NCI-H2196 (cell line): Measurements from ENCODE around the gene CCM2L.

Experiments used
- DNase-seq: peaks from one replicate; lab custom pipeline; 2025; ENCODE audit not compliant: unreplicated experiment; lab: John Stamatoyannopoulos, UW

CCM2L gene

DNA sequence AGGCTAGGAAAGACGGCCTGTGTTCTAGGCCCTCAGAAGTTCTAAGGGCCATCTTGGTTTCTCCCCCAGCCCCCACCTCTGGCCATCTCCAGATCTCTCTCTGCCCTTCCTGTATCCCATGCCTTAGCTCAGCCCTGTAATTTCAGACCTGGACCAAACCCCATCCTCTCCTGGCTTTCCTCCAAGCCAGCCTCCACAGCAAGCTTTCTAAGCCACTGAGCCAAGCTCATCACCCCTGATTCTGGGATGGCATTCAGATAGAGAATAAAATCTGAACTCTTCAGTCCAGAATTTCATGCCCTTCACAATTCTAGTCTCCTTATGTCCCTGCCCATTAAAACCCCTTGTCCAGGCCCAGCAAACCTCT, 18.9 kb upstream of the CCM2L start:
- DNase-seq, result no peak

DNA sequence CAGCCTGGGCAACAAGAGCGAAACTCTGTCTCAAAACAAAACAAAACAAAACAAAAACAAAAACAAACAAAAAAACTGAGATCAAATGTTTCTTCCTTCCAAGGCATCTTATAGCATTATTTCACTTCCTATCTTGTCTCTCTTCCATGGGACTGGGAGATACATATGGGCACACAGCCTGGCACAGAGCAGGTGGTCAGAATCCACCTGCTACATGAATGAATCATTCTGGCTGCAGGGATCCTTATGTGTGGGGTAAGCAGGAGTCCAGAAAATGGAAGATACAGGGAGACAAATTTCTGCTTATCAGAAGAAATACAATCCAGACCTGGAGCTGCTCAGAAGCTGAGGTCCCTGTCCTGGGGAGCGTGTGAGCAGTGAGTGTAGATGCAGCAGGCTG, 18.2 kb upstream of the CCM2L start:
- no peak for DNase-seq

DNA sequence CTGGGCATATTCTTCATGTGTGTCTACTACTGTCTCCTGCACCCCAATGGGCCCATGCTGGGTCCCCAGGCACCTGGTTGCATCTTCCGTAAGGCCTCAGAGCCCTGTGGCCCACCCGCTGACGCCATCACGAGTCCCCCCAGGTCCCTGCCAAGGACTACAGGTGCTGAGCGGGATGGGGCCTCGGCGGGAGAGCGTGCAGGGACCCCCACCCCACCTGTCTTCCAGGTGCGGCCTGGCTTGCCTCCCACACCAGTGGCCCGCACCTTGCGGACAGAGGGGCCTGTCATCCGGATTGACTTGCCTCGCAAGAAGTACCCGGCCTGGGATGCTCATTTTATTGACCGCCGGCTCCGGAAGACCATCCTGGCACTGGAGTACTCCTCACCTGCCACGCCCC, 13.2 kb upstream of the CCM2L start:
- DNase-seq, result no peak

DNA sequence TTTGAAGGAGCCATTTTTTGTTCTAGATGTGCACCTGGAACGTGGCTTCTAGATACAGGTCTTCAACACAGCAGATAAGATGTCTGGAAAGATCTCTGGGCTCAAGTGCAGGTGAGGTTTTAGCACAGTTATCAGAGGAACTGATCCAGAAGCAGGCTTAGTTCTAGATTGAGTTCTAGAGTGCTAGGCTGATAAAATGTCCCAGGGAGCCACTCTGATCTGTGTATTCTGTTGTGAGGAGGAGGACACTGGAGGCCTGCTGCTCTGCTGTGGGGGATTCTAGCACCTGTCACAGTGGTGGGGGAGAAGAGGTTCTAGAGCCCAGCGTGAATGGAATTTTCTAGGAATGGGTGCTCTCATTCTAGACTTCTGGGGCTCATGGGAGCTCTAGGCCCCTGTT, 12.0 kb upstream of the CCM2L start:
- no peak for DNase-seq

DNA sequence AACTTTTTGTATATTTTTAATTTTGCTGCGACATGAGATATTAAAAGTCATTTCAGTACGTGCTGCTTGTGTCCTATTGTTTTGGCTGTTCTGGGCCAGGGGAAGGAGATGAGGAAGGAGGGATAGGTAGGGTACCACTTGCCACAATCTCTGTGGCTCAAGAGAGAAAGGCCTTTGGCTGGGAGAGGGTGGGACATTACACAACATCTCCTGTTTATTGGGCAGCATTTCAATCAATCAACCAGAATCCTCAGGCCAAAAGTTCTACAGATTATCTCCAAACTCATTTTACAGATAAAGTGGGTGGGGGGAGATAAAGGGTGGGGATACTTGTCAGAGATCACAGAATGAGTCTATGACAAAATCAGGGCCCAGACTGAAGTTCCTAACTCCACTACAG, 6.9 kb upstream of the CCM2L start:
- DNase-seq, result no peak

DNA sequence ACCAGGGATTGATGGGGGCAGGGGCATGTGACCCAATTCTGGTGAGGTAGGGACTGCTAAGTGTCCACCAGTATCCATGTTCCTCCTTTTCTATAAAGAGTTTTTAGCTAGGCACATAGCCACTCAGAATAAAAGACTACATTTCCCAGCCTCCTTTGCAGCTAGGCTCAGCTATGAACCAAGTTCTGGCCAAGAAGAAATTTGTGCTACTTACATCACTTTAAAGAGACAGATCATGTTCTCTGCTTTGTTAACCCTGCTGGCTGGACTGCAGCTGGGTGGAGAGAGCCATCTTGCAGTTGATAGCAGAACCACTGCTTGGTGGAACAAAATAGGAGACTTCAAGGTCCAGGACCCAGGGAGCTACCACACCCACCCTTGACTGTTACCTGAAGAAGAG, 5.3 kb upstream of the CCM2L start:
- no peak for DNase-seq

DNA sequence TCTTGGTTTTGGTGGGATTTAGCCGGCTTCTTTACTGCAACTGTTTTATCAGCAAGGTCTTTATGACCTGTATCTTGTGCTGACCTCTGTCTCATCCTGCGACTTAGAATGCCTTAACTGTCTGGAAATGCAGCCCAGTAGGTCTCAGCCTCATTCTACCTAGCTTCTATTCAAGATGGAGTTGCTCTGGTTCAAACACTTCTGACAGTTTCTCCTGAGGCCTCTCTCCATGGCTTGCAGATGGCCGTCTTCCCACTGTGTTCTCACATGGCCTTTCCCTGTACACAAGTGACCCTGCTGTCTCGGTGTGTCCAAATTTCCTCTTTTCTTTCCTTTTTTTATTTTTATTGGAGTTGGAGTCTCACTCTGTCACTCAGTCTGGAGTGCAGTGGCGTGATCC, 4.2 kb upstream of the CCM2L start:
- DNase-seq, result no peak

DNA sequence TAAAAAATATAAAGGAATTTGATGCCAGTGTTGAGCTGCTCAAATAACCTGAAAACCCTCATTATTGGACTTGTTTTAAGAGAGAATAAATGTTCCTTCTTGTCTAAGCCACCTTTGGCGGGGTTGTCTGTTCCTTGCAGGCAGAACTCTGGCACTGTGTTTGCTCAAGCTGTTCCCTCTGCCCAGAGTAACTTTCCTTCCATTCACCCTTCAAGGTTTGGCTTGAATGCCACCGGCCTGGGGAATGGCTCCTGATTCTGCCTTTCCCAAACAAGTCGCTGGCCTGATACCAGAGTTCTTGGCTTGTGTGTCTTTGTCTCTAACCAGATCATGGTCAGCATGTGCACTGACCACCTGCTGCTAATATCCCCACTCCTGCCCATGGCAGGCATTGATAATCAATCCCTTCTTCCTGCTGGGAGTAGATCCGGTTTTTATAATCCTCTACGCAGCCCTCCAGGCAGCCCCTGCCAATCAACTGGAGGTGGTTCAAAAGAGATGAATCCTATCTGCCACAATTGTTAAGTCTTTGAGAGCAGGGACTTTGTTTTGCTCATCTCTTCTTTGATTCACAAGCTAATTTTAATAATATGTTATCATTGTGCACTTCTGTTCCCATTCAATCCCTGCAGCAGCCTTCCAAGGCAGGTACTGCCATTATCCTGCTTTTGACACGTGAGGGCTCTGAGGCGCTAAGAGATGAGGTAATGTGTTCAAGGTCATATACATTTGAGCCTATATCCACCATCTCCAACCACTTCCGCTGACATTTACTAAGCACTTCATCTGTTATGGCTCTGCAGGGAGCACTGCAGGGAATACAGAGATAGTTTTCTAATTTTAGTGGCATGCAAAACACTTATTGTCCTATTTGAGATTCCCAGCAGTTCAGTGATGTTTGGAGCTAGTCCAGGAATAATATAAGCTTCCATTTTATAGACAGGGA, 3.1 kb upstream of the CCM2L start:
- no peak for DNase-seq

DNA sequence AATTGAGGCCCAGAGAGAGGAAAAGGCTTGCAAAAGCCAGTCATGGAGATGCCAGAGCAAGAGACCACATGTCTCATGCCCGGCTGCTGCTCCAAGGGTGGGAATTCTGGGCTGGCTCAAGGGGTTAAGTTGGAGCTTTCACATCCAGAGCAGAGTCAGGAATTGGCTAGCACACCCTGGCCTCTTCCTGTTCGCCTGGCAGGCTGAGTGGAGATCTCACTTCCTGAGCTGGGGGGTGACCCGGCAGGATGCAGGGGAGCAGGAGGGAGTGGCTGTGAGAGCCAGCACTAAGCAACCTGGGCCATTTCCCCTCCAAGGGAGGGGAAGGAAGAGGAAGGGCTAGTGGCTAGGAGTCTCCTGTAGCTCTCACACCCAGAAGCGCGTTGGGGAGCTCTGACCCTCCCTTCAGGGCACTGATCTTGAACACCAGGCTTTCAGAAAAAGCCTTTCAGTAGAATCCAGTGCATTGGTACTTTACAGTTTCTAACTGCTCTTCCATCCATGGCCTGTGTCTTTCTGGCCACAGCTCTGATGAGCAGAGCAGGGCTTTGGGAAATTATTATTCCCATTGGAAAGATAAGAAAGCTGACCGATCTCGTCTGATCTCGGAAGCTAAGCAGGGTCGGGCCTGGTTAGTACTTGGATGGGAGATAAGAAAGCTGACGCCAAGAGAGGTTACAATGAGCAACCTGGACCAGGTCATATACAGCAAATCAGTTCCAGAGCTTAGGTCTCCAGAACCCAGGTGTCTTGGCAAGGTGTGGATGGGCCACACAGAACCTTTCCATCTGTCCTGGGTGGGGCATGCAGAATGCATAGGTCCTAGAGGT, 2.2 kb upstream of the CCM2L start:
- no peak for DNase-seq

DNA sequence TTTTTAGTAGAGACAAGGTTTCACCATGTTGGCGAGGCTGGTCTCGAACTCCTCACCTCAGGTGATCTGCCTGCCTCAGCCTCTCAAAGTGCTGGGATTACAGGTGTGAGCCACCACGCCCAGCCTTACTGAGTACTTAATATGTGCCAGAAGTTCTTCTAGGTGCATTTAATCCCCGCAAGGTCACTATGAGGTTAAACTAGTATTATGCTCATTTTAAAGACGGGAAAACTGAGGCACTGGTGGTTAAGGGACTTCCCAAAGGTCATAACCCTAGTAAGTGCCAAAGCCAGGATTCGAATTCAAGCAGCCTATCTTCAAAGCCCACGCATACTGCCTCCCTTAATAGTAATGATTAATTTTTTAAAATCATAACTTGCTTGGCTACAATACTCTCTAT, 674 bp upstream of the CCM2L start:
- DNase-seq, result no peak

DNA sequence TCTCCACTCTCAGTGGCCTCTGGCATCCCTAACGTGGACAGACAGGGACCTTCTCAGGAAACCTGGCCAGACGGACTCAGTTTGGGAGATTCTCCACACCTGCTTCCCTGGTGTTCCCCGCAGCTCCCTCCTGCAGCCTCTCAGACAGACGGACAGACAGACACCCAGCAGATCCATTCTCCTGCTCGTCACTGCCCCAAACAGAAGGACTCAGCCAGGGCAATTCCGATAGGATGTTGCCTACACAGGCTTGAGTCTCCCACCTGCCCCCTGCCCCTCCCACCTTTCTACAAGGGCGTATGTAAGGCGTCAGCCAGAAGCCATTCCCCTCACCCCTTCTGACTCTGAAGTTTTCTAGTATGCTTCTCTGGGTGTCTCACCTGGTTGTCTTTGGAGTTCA, 428 bp downstream of the CCM2L start:
- no peak for DNase-seq

DNA sequence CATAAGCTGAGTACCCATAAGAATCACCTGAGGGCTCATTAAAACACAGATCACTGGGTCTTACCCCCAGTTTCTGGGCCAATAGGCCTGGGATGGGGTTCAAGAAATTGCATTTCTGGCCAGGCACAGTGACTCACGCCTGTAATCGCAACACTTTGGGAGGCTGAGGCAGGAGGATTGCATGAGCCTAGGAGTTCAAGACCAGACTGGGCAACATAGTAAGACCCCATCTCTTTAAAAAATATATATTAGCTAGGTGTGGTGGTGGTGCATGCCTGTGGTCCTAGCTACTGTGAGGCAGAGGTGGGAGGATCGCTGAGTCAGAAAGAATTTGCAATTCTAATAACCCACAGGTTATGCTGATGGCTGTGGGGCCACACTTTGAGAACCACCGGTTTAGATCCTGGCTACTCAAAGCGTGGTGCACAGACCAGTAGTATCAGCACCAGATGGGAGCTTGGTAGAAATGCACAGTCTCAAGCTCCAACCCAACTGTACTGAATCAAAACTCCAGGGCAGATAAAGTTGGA, 2.0 kb downstream of the CCM2L start:
- no peak for DNase-seq

DNA sequence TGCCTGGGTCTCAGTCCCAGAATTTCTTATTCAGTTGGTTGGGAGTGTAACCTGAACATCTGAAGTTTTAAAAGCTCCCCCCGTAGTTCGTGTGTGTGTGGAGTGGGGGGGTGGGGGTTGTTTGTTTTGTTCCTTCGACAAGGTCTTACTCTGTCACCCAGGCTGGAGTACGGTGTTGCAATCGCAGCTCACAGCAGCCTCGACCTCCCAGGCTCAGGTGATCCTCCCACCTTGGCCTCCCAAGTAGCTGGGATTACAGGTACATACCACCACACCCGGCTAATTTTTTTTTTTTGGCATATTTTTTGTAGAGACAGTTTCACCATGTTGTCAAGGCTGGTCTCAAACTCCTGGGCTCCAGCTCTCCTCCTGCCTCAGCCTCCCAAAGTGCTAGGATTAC, 3.1 kb downstream of the CCM2L start:
- no peak for DNase-seq

DNA sequence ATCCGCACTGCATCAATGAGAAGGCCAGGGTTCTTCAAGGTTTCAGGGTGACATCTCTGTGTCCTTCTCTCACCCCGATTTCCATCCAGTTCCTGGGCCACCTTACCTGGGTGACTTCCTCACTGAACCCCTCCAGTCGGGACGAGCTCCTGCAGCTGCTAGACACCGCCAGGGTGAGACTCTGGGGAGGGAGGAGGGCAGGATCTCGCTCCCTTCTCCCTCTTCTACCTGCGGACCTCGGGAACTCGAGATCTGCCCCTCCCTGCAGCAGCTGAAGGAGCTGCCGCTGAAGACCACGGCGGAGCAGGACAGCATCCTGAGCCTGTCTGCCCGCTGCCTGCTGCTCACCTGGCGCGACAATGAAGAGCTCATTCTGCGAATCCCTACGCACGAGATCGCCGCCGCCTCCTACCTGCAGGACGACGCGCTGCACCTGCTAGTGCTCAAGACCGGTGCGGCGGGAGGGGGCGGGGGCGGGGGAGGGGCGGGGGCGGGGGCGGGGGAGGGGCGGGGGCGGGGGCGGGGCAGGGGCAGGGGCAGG, 7.5 kb downstream of the CCM2L start:
- peak; percentile 82 for DNase-seq

DNA sequence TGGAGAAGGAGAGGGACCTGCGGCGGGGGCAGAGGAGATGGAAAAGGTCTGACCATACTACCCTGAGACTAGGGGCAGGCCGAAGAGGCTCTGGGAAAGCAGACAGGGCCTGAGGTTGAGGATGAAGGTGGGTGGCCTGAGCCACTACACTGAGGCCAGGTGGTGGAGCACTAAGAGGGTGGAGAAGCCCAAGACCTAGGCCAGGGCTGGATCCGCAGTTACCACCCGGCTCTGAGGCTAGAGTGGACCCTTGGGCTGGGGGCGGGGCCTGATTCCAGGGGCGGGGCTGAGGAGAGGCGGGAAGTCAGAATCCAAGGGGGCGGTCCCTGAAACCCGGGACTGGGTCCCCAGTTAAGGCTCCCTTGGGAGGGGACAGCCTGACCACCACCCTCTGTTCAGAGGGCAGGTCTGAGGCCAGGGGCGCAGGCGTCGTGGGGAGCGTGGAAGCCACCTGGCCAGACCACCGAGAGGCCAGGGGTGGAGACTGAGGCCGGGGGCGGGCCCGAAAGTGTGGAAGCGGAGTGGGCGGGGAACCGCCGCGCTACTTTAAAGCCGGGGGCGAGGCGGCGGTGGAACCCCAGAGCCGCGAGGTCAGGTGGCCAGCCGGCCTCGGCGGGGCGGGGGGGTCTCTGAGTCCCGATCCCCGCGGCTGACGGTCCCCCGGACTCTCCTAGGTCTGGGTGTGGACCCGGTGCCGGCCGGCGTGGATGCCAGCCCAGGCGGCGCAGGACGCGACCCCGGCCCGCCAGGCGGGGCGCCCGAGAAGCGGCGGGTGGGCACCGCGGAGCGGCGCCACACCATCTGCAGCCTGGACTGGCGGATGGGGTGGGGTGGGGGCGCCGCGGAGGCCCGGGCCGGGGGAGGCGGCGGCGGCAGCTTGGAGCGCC, 8.3 kb downstream of the CCM2L start:
- peak; percentile 90 for DNase-seq

DNA sequence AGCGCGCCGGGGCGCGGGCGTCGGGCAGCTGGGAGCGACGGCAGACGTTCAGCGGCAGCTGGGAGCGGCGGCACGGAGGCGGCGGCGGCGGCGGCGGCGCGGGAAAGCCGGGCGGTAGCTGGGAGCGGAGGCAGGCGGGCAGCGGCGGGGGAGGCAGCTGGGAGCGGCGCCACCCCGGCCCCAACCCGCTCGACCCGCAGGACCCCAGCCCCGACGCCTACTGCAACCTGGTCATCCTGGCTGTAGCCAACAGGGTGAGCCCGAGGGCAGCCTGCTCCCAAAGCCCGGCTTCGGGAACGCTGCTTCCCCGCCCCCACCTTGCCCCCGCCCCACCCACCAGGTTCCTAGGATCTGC, 8.9 kb downstream of the CCM2L start:
- peak; percentile 43 for DNase-seq

DNA sequence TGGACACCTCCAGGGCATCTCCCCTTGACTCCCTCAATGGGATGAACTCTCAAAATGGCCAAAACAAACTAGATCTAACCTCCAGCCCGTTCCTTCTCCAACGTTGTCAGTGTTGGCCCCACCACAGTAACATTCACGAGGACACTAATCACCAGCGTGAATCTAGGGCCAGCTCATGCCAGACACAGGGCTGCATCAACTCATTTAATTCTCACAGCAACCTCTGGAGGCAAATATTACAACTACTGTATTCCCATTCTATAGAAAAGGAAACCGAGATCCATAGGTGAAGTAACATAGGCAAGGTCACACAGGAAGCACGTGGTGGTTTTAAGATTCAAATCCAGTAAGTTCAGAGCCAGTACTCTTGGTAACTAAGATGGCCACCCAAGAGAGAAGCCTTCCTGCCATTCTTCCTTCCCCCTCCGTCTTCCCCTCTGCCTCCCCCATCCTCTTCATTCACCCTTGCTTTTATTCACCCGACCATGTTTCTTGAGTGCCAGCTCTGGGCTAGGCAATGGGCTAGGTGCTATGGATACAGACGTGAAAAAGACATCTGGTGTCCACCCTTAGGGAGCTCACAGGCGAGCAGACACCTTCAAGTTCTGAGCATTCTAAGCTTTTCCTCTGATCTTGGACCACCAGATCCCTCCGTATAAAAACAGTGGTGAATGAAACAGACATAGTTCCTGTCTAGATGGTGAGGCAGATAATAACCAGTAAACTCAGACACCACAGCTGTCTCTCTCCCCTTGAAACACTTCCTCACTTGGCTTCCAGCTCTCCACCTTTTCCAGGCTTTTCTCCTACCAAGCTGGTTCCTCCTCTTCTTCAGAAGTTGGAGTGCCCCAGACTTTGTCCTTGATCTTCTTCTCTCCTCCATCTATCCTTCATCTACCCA, 9.6 kb downstream of the CCM2L start:
- DNase-seq, result no peak

DNA sequence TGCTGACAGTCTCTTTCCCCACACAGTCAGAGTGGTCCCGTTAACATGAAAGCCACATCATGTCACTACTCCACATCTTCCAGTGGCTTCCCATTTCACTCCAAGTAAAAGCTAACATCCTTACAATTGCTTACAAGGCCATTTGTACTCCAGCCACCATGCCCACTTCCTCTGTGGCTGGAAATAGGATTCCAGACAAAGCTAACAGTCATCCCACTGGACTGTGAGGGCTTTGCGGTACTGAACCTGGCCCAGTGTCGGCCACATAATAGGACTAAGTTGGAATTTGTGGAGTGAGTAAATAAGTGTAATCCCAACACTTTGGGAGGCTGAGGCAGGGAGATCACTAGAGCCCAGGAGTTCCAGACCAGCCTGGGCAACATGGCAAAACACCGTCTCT, 10.9 kb downstream of the CCM2L start:
- no peak for DNase-seq

DNA sequence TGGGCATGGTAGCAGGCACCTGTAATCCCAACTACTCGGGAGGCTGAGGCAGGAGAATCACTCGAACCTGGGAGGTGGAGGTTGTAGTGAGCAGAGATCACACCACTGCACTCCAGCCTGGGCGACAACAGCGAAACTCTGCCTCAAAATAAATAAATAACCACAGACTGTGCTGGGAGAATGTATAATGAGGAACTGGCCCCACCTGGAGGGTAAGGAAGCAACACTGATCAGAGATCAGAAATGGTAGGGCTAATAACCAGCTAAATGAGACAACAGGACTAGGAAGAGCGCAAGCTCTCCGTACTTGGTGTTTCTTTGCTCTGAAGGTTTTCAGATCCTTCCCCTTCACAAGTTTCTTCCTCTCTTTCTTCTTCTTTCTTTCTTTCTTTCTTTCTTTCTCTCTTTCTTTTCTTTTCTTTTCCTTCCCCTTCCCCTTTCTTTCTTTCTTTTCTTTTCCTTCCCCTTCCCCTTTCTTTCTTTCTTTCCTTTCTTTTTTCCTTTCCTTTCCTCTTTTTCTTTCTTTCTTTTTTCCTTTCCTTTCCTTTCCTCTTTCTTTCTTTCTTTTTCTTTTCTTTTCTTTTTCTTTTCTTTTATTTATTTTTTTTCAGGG, 14.6 kb downstream of the CCM2L start:
- no peak for DNase-seq
